Astrocyte (in vitro differentiated cells and primary cell): ENCODE data around the gene KLHL17.

ENCODE experiments used
- EZH2 ChIP-seq: IDR thresholded peaks from 2 replicates; pipeline ENCODE4 v1.6.1; 2012; ENCODE audit warnings: mild to moderate bottlenecking, low read length, inconsistent platforms; ENCODE audit not compliant: insufficient read depth
- TF ChIP-seq, protein P1 (sequence below): IDR thresholded peaks from 2 replicates; pipeline ENCODE4 v1.5.1; 2011; ENCODE audit warnings: low read depth, mild to moderate bottlenecking, inconsistent platforms, low read length, moderate library complexity; ENCODE audit not compliant: insufficient read depth

DNA sequence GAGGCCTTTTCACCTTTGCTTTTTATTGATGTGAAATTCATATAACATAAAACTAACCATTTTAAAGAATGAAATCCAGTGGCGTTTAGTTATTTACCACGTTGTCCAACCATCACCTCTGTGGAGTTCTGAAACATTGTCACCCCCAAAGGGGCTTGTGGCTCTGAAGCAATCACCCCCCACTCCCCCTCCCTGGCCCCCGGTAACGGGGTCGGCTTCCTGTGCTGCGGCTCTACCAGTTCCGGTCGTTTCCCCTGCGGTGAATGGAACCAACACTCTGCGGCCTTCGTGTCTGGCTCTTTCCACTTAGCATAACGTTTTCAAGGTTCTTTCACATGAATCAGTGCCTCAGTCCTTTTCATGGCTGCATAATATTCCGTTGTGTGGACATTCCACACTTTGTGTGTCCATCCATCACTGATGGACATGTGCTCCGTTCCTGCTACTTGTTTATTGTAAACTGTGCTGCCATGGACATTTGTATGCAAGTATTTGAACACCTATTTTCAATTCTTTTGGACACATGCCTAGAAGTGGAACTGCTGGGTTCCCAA lies 51.1 kb downstream of the KLHL17 start:
- TF ChIP-seq, protein P1, sequence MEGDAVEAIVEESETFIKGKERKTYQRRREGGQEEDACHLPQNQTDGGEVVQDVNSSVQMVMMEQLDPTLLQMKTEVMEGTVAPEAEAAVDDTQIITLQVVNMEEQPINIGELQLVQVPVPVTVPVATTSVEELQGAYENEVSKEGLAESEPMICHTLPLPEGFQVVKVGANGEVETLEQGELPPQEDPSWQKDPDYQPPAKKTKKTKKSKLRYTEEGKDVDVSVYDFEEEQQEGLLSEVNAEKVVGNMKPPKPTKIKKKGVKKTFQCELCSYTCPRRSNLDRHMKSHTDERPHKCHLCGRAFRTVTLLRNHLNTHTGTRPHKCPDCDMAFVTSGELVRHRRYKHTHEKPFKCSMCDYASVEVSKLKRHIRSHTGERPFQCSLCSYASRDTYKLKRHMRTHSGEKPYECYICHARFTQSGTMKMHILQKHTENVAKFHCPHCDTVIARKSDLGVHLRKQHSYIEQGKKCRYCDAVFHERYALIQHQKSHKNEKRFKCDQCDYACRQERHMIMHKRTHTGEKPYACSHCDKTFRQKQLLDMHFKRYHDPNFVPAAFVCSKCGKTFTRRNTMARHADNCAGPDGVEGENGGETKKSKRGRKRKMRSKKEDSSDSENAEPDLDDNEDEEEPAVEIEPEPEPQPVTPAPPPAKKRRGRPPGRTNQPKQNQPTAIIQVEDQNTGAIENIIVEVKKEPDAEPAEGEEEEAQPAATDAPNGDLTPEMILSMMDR = no peak
- no peak for TF ChIP-seq EZH2
